ENCODE measurements around the gene SAMHD1. TPM values are rescaled to one million over a fixed set of nuclear protein-coding genes. Genes with fewer than 3 reads are reported as not detected.
A peak's percentile ranks its signal among the peaks of the same experiment; 100 is the strongest.
"Not testable (repeated sequence)": the region's sequence is repeated elsewhere in the genome, so short reads cannot be mapped to it uniquely, and the experiment has no call there.

Gene SAMHD1
- polyA plus RNA-seq, 5 donors, result 28.4 to 38.9 (median 37.6) TPM

GRCh38 chr20:36919715-36920333, 31.7 kb downstream of the SAMHD1 start:
- peak; percentile 21 to 25 for DNase-seq

GRCh38 chr20:36917943-36918342, 33.6 kb downstream of the SAMHD1 start:
- DNase-seq, result no peak

- DNase-seq, result no peak
Measured at GRCh38 chr20:36917240-36917639, 34.3 kb downstream of the SAMHD1 start.

GRCh38 chr20:36916199-36916598, 35.3 kb downstream of the SAMHD1 start:
- no peak for DNase-seq

- peak; percentile 35 to 42 for DNase-seq
Measured at GRCh38 chr20:36908603-36909002, 42.9 kb downstream of the SAMHD1 start.

- not testable (repeated sequence) for DNase-seq
Measured at GRCh38 chr20:36906086-36906485, 45.4 kb downstream of the SAMHD1 start.

GRCh38 chr20:36905566-36905965, 45.9 kb downstream of the SAMHD1 start:
- DNase-seq, result not testable (repeated sequence)

GRCh38 chr20:36904690-36905089, 46.8 kb downstream of the SAMHD1 start:
- DNase-seq, result no peak

GRCh38 chr20:36895036-36895435, 56.5 kb downstream of the SAMHD1 start:
- no peak for DNase-seq

- DNase-seq, result no peak
Measured at GRCh38 chr20:36893801-36894200, 57.7 kb downstream of the SAMHD1 start.

GRCh38 chr20:36891211-36891610, 60.3 kb downstream of the SAMHD1 start:
- DNase-seq, result no peak

GRCh38 chr20:36890586-36890985, 60.9 kb downstream of the SAMHD1 start:
- no peak for DNase-seq

- DNase-seq, result no peak
Measured at GRCh38 chr20:36888880-36889516, 62.5 kb downstream of the SAMHD1 start.

- no peak for DNase-seq
Measured at GRCh38 chr20:36887752-36888090, 63.8 kb downstream of the SAMHD1 start.

- DNase-seq, result peak; percentile 62 to 75
Measured at GRCh38 chr20:36886859-36887751, 64.4 kb downstream of the SAMHD1 start.

GRCh38 chr20:36885356-36885755, 66.2 kb downstream of the SAMHD1 start:
- DNase-seq, result no peak

- DNase-seq, result no peak
Measured at GRCh38 chr20:36883977-36884535, 67.5 kb downstream of the SAMHD1 start.

GRCh38 chr20:36881888-36882287, 69.6 kb downstream of the SAMHD1 start:
- no peak for DNase-seq

- no peak for DNase-seq
Measured at GRCh38 chr20:36881331-36881730, 70.2 kb downstream of the SAMHD1 start.

- no peak for DNase-seq
Measured at GRCh38 chr20:36880741-36881250, 70.7 kb downstream of the SAMHD1 start.

- no peak for DNase-seq
Measured at GRCh38 chr20:36878941-36879340, 72.6 kb downstream of the SAMHD1 start.

GRCh38 chr20:36876473-36876833, 75.1 kb downstream of the SAMHD1 start:
- no peak for DNase-seq

Data from right lung (tissue), 5 donors.